GM23338 (cell line): ENCODE data around the gene CBX2.
"Not testable (repeated sequence)": the region's sequence is repeated elsewhere in the genome, so short reads cannot be mapped to it uniquely, and the experiment has no call there.

Source experiments
- CREB1 ChIP-seq: fragments of 250-450 bp; sonication (Bioruptor Pico); IDR thresholded peaks from 2 replicates; pipeline ENCODE4 v1.5.0; 2020; ENCODE audit warnings: low read depth, mild to moderate bottlenecking, moderate library complexity
- EZH2 ChIP-seq: fragments of 200-600 bp; sonication (generic); IDR thresholded peaks from one replicate; pipeline ENCODE4 v1.8.0; 2017; ENCODE audit warnings: antibody characterized with exemption, mild to moderate bottlenecking, low read depth; ENCODE audit not compliant: unreplicated experiment
- EZH2phosphoT487 ChIP-seq: fragments of 200-600 bp; sonication (generic); IDR thresholded peaks from one replicate; pipeline ENCODE4 v1.8.1; 2018; ENCODE audit warnings: antibody characterized with exemption; ENCODE audit not compliant: unreplicated experiment
- JUNB ChIP-seq: IDR thresholded peaks from one replicate; pipeline ENCODE4 v1.6.1; 2016; ENCODE audit warnings: antibody characterized with exemption; ENCODE audit not compliant: unreplicated experiment
- NANOG ChIP-seq: IDR thresholded peaks from 2 replicates; pipeline ENCODE4 v1.6.1; 2016; ENCODE audit warnings: antibody characterized with exemption, borderline replicate concordance
- POLR2AphosphoS5 ChIP-seq: IDR thresholded peaks from 2 replicates; pipeline ENCODE4 v1.6.1; 2016; ENCODE audit warnings: antibody characterized with exemption, low read depth
- STAT1 ChIP-seq: IDR thresholded peaks from one replicate; pipeline ENCODE4 v1.6.1; 2016; ENCODE audit warnings: antibody characterized with exemption; ENCODE audit not compliant: unreplicated experiment
- ZNF114 ChIP-seq: fragments of 250-450 bp; sonication (Bioruptor Pico); IDR thresholded peaks from 2 replicates; pipeline ENCODE4 v1.5.0; 2020; ENCODE audit warnings: mild to moderate bottlenecking, moderate library complexity
- ZNF331 ChIP-seq: fragments of 250-450 bp; sonication (Bioruptor Pico); IDR thresholded peaks from 2 replicates; pipeline ENCODE4 v1.5.0; 2020; ENCODE audit warnings: low read depth, mild to moderate bottlenecking, moderate library complexity
- TF ChIP-seq, protein P1 (sequence below), 2 experiments: fragments of 200-600 bp in 1 of 2; sonication (generic) in 1 of 2; conservative IDR thresholded peaks; 2 replicates each; pipeline versions ENCODE4 v1.5.1 to v1.6.1; 2016 to 2017; ENCODE audit warnings: antibody characterized with exemption in 2 of 2, low read depth in 2 of 2, mild to moderate bottlenecking in 2 of 2, moderate library complexity in 1 of 2
- TF ChIP-seq, protein P2 (sequence below): IDR thresholded peaks from one replicate; pipeline ENCODE4 v1.6.1; 2018; ENCODE audit warnings: antibody characterized with exemption; ENCODE audit not compliant: unreplicated experiment
- TF ChIP-seq, protein P3 (sequence below): fragments of 250-450 bp; sonication (Bioruptor Pico); IDR thresholded peaks from 2 replicates; pipeline ENCODE4 v1.5.0; 2020; ENCODE audit warnings: mild to moderate bottlenecking, moderate library complexity

DNA sequence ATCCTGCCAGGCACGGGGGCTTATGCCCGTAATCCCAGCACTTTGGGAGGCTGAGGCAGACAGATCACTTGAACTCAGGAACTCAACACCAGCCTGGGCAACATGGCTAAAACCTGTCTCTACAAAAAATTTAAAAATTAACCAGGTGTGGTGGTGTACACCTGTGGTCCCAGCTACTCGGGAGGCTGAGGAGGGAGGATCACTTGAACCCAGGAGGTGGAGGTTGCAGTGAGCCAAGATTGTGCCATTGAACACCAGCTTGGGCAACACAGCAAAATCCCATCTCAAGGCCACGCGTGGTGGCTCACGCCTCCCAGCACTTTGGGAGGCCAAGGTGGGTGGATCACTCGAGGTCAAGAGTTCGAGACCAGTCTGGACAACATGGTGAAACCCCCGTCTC lies 23.0 kb upstream of the CBX2 start:
- TF ChIP-seq, protein P1, sequence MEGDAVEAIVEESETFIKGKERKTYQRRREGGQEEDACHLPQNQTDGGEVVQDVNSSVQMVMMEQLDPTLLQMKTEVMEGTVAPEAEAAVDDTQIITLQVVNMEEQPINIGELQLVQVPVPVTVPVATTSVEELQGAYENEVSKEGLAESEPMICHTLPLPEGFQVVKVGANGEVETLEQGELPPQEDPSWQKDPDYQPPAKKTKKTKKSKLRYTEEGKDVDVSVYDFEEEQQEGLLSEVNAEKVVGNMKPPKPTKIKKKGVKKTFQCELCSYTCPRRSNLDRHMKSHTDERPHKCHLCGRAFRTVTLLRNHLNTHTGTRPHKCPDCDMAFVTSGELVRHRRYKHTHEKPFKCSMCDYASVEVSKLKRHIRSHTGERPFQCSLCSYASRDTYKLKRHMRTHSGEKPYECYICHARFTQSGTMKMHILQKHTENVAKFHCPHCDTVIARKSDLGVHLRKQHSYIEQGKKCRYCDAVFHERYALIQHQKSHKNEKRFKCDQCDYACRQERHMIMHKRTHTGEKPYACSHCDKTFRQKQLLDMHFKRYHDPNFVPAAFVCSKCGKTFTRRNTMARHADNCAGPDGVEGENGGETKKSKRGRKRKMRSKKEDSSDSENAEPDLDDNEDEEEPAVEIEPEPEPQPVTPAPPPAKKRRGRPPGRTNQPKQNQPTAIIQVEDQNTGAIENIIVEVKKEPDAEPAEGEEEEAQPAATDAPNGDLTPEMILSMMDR (conservative IDR thresholded peaks at IDR 0.05; ENCODE audit: low read depth in 2 of 2), result not testable (repeated sequence)
- not testable (repeated sequence) for TF ChIP-seq EZH2; POLR2AphosphoS5; EZH2phosphoT487; JUNB; ZNF331 (CRISPR knock-in tag); CREB1 (CRISPR knock-in tag); STAT1; ZNF114 (CRISPR knock-in tag); NANOG
- TF ChIP-seq, protein P2, sequence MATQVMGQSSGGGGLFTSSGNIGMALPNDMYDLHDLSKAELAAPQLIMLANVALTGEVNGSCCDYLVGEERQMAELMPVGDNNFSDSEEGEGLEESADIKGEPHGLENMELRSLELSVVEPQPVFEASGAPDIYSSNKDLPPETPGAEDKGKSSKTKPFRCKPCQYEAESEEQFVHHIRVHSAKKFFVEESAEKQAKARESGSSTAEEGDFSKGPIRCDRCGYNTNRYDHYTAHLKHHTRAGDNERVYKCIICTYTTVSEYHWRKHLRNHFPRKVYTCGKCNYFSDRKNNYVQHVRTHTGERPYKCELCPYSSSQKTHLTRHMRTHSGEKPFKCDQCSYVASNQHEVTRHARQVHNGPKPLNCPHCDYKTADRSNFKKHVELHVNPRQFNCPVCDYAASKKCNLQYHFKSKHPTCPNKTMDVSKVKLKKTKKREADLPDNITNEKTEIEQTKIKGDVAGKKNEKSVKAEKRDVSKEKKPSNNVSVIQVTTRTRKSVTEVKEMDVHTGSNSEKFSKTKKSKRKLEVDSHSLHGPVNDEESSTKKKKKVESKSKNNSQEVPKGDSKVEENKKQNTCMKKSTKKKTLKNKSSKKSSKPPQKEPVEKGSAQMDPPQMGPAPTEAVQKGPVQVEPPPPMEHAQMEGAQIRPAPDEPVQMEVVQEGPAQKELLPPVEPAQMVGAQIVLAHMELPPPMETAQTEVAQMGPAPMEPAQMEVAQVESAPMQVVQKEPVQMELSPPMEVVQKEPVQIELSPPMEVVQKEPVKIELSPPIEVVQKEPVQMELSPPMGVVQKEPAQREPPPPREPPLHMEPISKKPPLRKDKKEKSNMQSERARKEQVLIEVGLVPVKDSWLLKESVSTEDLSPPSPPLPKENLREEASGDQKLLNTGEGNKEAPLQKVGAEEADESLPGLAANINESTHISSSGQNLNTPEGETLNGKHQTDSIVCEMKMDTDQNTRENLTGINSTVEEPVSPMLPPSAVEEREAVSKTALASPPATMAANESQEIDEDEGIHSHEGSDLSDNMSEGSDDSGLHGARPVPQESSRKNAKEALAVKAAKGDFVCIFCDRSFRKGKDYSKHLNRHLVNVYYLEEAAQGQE, result not testable (repeated sequence)
- TF ChIP-seq, protein P3, sequence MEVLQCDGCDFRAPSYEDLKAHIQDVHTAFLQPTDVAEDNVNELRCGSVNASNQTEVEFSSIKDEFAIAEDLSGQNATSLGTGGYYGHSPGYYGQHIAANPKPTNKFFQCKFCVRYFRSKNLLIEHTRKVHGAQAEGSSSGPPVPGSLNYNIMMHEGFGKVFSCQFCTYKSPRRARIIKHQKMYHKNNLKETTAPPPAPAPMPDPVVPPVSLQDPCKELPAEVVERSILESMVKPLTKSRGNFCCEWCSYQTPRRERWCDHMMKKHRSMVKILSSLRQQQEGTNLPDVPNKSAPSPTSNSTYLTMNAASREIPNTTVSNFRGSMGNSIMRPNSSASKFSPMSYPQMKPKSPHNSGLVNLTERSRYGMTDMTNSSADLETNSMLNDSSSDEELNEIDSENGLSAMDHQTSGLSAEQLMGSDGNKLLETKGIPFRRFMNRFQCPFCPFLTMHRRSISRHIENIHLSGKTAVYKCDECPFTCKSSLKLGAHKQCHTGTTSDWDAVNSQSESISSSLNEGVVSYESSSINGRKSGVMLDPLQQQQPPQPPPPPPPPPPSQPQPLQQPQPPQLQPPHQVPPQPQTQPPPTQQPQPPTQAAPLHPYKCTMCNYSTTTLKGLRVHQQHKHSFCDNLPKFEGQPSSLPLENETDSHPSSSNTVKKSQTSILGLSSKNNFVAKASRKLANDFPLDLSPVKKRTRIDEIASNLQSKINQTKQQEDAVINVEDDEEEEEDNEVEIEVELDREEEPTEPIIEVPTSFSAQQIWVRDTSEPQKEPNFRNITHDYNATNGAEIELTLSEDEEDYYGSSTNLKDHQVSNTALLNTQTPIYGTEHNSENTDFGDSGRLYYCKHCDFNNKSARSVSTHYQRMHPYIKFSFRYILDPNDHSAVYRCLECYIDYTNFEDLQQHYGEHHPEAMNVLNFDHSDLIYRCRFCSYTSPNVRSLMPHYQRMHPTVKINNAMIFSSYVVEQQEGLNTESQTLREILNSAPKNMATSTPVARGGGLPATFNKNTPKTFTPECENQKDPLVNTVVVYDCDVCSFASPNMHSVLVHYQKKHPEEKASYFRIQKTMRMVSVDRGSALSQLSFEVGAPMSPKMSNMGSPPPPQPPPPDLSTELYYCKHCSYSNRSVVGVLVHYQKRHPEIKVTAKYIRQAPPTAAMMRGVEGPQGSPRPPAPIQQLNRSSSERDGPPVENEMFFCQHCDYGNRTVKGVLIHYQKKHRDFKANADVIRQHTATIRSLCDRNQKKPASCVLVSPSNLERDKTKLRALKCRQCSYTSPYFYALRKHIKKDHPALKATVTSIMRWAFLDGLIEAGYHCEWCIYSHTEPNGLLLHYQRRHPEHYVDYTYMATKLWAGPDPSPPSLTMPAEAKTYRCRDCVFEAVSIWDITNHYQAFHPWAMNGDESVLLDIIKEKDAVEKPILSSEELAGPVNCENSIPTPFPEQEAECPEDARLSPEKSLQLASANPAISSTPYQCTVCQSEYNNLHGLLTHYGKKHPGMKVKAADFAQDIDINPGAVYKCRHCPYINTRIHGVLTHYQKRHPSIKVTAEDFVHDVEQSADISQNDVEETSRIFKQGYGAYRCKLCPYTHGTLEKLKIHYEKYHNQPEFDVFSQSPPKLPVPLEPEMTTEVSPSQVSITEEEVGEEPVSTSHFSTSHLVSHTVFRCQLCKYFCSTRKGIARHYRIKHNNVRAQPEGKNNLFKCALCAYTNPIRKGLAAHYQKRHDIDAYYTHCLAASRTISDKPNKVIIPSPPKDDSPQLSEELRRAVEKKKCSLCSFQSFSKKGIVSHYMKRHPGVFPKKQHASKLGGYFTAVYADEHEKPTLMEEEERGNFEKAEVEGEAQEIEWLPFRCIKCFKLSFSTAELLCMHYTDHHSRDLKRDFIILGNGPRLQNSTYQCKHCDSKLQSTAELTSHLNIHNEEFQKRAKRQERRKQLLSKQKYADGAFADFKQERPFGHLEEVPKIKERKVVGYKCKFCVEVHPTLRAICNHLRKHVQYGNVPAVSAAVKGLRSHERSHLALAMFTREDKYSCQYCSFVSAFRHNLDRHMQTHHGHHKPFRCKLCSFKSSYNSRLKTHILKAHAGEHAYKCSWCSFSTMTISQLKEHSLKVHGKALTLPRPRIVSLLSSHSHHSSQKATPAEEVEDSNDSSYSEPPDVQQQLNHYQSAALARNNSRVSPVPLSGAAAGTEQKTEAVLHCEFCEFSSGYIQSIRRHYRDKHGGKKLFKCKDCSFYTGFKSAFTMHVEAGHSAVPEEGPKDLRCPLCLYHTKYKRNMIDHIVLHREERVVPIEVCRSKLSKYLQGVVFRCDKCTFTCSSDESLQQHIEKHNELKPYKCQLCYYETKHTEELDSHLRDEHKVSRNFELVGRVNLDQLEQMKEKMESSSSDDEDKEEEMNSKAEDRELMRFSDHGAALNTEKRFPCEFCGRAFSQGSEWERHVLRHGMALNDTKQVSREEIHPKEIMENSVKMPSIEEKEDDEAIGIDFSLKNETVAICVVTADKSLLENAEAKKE (CRISPR knock-in tag), result not testable (repeated sequence)
